Measurements from ENCODE around the gene ERC2.

DNA sequence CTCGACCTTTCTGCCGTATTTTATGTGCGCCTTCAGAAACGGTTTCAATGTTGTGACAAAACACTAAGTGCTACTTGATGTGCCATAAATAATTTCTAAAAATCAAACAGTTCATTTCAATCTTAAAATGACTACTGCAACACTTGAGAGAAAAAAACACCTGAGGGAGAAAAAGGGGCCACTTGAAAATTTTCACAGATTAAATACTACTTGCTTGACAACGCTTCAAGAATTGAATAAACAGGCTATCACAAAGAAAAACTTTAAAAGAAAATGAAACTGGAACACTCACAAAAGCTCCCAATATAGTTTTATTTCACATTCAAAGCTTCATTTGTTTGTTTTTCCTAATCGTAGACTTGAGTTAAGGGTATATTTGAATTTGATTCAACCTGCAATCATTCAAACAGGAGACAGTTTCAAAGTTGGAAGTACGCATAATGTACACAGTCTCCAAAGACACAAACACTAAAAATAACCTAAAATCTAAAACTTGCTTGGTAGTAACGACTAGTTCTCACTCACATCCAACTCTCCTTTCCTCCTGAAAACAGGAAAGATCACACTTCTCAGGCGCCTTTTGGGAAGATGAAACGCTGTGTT, 380.7 kb downstream of the ERC2 start:
- no peak for TF ChIP-seq CTCF (conservative IDR thresholded peaks at IDR 0.05; ENCODE audit: low read depth, low read length)
- TF ChIP-seq EZH2 (IDR thresholded peaks at IDR 0.05; ENCODE audit: borderline replicate concordance, low read depth, low read length, poor library complexity, severe bottlenecking), result no peak

All from A673 (cell line).